ENCODE results near the gene MAP7. TPM values are rescaled to one million over a fixed set of nuclear protein-coding genes. Genes with fewer than 3 reads are reported as not detected.

Gene MAP7
- total RNA-seq, 4 donors from 2014 or later = 16.5 to 47.1 (median 38.8) TPM

- TF ChIP-seq POLR2A (IDR thresholded peaks at IDR 0.05) = no peak
- no peaks in the 10 kb centered on the region for H3K9me3 ChIP-seq
- no peak overlapping the region for H3K4me3 ChIP-seq
- no peaks in the 10 kb centered on the region for H3K27me3 ChIP-seq
- no peaks in the 10 kb centered on the region for H3K4me1 ChIP-seq
- no peak for DNase-seq
- H3K36me3 ChIP-seq = no peaks in the 10 kb centered on the region
- H3K27ac ChIP-seq = no peak overlapping the region
These were observed 15.0 kb downstream of the MAP7 start for GRCh38 chr6:136535017-136535765.

GRCh38 chr6:136534268-136534667 lies 16.0 kb downstream of the MAP7 start:
- H3K27ac ChIP-seq = no peak overlapping the region
- DNase-seq = no peak
- no peak overlapping the region for H3K4me3 ChIP-seq
- H3K36me3 ChIP-seq = no peaks in the 10 kb centered on the region
- H3K4me1 ChIP-seq = no peaks in the 10 kb centered on the region
- H3K9me3 ChIP-seq = no peaks in the 10 kb centered on the region
- no peaks in the 10 kb centered on the region for H3K27me3 ChIP-seq
- TF ChIP-seq POLR2A (IDR thresholded peaks at IDR 0.05) = no peak
- TF ChIP-seq CTCF (IDR thresholded peaks at IDR 0.05) = no peak

GRCh38 chr6:136533487-136533886 lies 16.7 kb downstream of the MAP7 start:
- DNase-seq = no peak
- Histone ChIP-seq H3K36me3 (no peaks in the 10 kb centered on the region), H3K4me1 (no peaks in the 10 kb centered on the region), H3K27me3 (no peaks in the 10 kb centered on the region), H3K4me3 (no peak overlapping the region), H3K9me3 (no peaks in the 10 kb centered on the region), H3K27ac (no peak overlapping the region)
- TF ChIP-seq CTCF (IDR thresholded peaks at IDR 0.05) (no peak), POLR2A (IDR thresholded peaks at IDR 0.05) (no peak)

- no peak overlapping the region for H3K4me3 ChIP-seq
- no peaks in the 10 kb centered on the region for H3K4me1 ChIP-seq
- H3K9me3 ChIP-seq = no peaks in the 10 kb centered on the region
- TF ChIP-seq POLR2A (IDR thresholded peaks at IDR 0.05) (no peak), CTCF (IDR thresholded peaks at IDR 0.05) (no peak)
- no peaks in the 10 kb centered on the region for H3K36me3 ChIP-seq
- no peaks in the 10 kb centered on the region for H3K27me3 ChIP-seq
- no peak for DNase-seq
- no peak overlapping the region for H3K27ac ChIP-seq
These were observed 18.2 kb downstream of the MAP7 start for GRCh38 chr6:136532030-136532429.

GRCh38 chr6:136529710-136530109 lies 20.5 kb downstream of the MAP7 start:
- DNase-seq = no peak
- Histone ChIP-seq H3K36me3 (no peaks in the 10 kb centered on the region), H3K4me1 (peaks cover 0 to 4% (median 0%) of the 10 kb centered on the region in 4 donors), H3K27me3 (no peaks in the 10 kb centered on the region), H3K27ac (no peak overlapping the region), H3K9me3 (no peaks in the 10 kb centered on the region), H3K4me3 (no peak overlapping the region)
- TF ChIP-seq POLR2A (IDR thresholded peaks at IDR 0.05) = no peak
- TF ChIP-seq CTCF (IDR thresholded peaks at IDR 0.05) = no peak

GRCh38 chr6:136528477-136528876 lies 21.7 kb downstream of the MAP7 start:
- Histone ChIP-seq H3K27me3 (no peaks in the 10 kb centered on the region), H3K9me3 (no peaks in the 10 kb centered on the region), H3K4me3 (no peak overlapping the region), H3K27ac (no peak overlapping the region), H3K4me1 (peaks cover 0 to 4% (median 0%) of the 10 kb centered on the region in 4 donors), H3K36me3 (no peaks in the 10 kb centered on the region)
- no peak for TF ChIP-seq CTCF (IDR thresholded peaks at IDR 0.05)
- TF ChIP-seq POLR2A (IDR thresholded peaks at IDR 0.05) = no peak
- DNase-seq = no peak

All from Peyer's patch (tissue), 4 donors.